Vagina (tissue), 2 donors: ENCODE data around the gene LHX2. TPM values are rescaled to one million over a fixed set of nuclear protein-coding genes. Genes with fewer than 3 reads are reported as not detected.

ENCODE experiments used
- DNase-seq, 2 donors: peaks; one replicate each; pipeline ENCODE4 v3.0.0-alpha.2; 2017; ENCODE audit errors: extremely low spot score in 2 of 2
- H3K27ac ChIP-seq: fragments of 200-600 bp; sonication (generic); one replicate; pipeline ENCODE4 v1.5.1; 2019
- H3K27me3 ChIP-seq: fragments of 200-600 bp; sonication (generic); one replicate; pipeline ENCODE4 v1.5.1; 2019
- H3K36me3 ChIP-seq, 2 donors: fragments of 200-600 bp; sonication (generic); one replicate each; pipeline ENCODE4 v1.5.1; 2017 to 2019
- H3K4me1 ChIP-seq: fragments of 200-600 bp; sonication (generic); one replicate; pipeline ENCODE4 v1.5.1; 2019
- H3K4me3 ChIP-seq, 2 donors: fragments of 200-600 bp; sonication (generic); 1 replicate in 1 of 2; 2 replicates in 1 of 2; pipeline ENCODE4 v1.5.1; 2016 to 2019
- H3K9me3 ChIP-seq: fragments of 200-600 bp; sonication (generic); one replicate; pipeline ENCODE4 v1.5.1; 2019
- CTCF ChIP-seq, 3 experiments: fragments of 450-650 bp in 2 of 3; fragments of 200-600 bp in 1 of 3; sonication (generic) in 1 of 3; IDR thresholded peaks; one replicate each; pipeline ENCODE4 v1.5.1; 2017 to 2019; ENCODE audit warnings: antibody characterized with exemption in 3 of 3, mild to moderate bottlenecking in 2 of 3, moderate library complexity in 2 of 3
- POLR2A ChIP-seq, 2 donors: fragments of 450-650 bp; IDR thresholded peaks; one replicate each; pipeline ENCODE4 v1.6.1; 2017; ENCODE audit warnings: antibody characterized with exemption in 2 of 2, mild to moderate bottlenecking in 2 of 2, moderate library complexity in 2 of 2
- POLR2AphosphoS5 ChIP-seq, 2 donors: sonication (generic); formaldehyde crosslinking; IDR thresholded peaks; one replicate each; pipeline ENCODE4 v1.9.0; 2017; ENCODE audit warnings: antibody characterized with exemption in 2 of 2, mild to moderate bottlenecking in 2 of 2, low read depth in 1 of 2; ENCODE audit not compliant: insufficient read depth in 1 of 2
- intact Hi-C: fragments of 100-400 bp; cut with DNase I; formaldehyde crosslinking; loops from one replicate; pipeline ENCODE4 v1.15.1; 2023
- total RNA-seq: library from RNA; depleted of rRNA; stranded (reverse); fragments of >200 nt; gene quantifications from one replicate; pipeline ENCODE4 v1.2.3, GENCODE V29; 2016

The LHX2 gene
- total RNA-seq, 1 donor from 2014 or later: not detected

GRCh38 chr9:124040186-124040931 lies 28.8 kb downstream of the LHX2 start:
- intact Hi-C loops: loop anchor here (10.0 kb wide), 1 partner anchor 496 kb away; no protein-coding TSS in a partner anchor
- H3K9me3 ChIP-seq: no peaks in the 10 kb centered on the region
- H3K4me1 ChIP-seq: peaks cover 30% of the 10 kb centered on the region
- H3K4me3 ChIP-seq: peak overlapping the region; percentile 31 to 35
- no peak overlapping the region for H3K27ac ChIP-seq
- no peaks in the 10 kb centered on the region for H3K36me3 ChIP-seq
- H3K27me3 ChIP-seq: no peaks in the 10 kb centered on the region
- TF ChIP-seq CTCF (IDR thresholded peaks at IDR 0.05): no peak
- no peak for TF ChIP-seq POLR2AphosphoS5 (IDR thresholded peaks at IDR 0.05; ENCODE audit: insufficient read depth in 1 of 2, low read depth in 1 of 2)
- TF ChIP-seq POLR2A (IDR thresholded peaks at IDR 0.05): no peak
- DNase-seq: no peak

GRCh38 chr9:124040935-124041816 lies 29.6 kb downstream of the LHX2 start:
- DNase-seq: no peak
- no peaks in the 10 kb centered on the region for H3K9me3 ChIP-seq
- no peaks in the 10 kb centered on the region for H3K36me3 ChIP-seq
- no peak for TF ChIP-seq POLR2AphosphoS5 (IDR thresholded peaks at IDR 0.05; ENCODE audit: insufficient read depth in 1 of 2, low read depth in 1 of 2)
- peak; percentile 65 to 94 (median 76) for TF ChIP-seq CTCF (IDR thresholded peaks at IDR 0.05)
- TF ChIP-seq POLR2A (IDR thresholded peaks at IDR 0.05): no peak
- H3K27me3 ChIP-seq: no peaks in the 10 kb centered on the region
- intact Hi-C loops: loop anchor here (10.0 kb wide), 1 partner anchor 496 kb away; no protein-coding TSS in a partner anchor
- no peak overlapping the region for H3K27ac ChIP-seq
- H3K4me3 ChIP-seq: peak overlapping the region; percentile 31 to 35
- H3K4me1 ChIP-seq: peaks cover 37% of the 10 kb centered on the region

- Histone ChIP-seq H3K9me3 (no peaks in the 10 kb centered on the region), H3K4me1 (peaks cover 37% of the 10 kb centered on the region), H3K4me3 (no peak overlapping the region), H3K36me3 (no peaks in the 10 kb centered on the region), H3K27me3 (no peaks in the 10 kb centered on the region), H3K27ac (no peak overlapping the region)
- TF ChIP-seq POLR2AphosphoS5 (IDR thresholded peaks at IDR 0.05; ENCODE audit: insufficient read depth in 1 of 2, low read depth in 1 of 2) (no peak), POLR2A (IDR thresholded peaks at IDR 0.05) (no peak), CTCF (IDR thresholded peaks at IDR 0.05) (no peak)
- no peak for DNase-seq
- intact Hi-C loops: loop anchor here (10.0 kb wide), 1 partner anchor 497 kb away; no protein-coding TSS in a partner anchor
Measured at GRCh38 chr9:124041817-124042116, 30.2 kb downstream of the LHX2 start.

GRCh38 chr9:124042201-124042721 lies 30.7 kb downstream of the LHX2 start:
- intact Hi-C loops: loop anchor here (10.0 kb wide), 1 partner anchor 497 kb away; no protein-coding TSS in a partner anchor
- H3K9me3 ChIP-seq: no peaks in the 10 kb centered on the region
- H3K4me3 ChIP-seq: no peak overlapping the region
- no peak overlapping the region for H3K27ac ChIP-seq
- no peaks in the 10 kb centered on the region for H3K27me3 ChIP-seq
- DNase-seq: no peak
- TF ChIP-seq CTCF (IDR thresholded peaks at IDR 0.05): no peak
- TF ChIP-seq POLR2AphosphoS5 (IDR thresholded peaks at IDR 0.05; ENCODE audit: insufficient read depth in 1 of 2, low read depth in 1 of 2): no peak
- no peak for TF ChIP-seq POLR2A (IDR thresholded peaks at IDR 0.05)
- no peaks in the 10 kb centered on the region for H3K36me3 ChIP-seq
- H3K4me1 ChIP-seq: peaks cover 37% of the 10 kb centered on the region
